ENCODE results near the gene ELMO1.

ELMO1 gene

DNA sequence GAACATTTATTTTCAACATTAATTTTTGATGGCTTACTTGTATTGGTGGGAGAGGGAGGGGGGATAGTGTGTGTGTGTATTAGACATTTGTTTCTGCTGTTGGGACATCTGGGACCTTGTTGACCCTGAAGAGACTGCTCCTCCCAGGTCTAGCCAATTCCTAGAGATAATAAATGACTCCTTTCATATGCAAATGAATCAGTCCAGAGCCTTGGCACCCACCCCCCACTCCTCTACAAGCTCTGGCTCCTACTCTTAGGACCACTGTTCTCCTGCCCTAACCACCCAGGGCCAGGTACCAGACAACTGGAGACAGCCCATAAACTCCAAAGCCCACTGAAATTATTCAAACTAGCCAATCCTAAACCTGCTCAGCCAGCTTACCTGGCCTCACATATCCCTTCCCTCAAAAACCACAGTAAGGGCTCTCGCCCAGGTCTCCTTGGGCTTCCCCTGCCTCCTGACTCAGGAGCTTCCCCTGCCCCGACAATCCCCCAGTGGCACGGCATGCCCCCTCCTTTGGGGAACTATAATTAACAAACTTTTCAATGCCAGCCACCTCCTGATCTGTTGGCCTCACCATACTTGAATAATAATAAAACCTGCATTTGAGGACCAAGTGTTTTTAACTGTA, 233.3 kb downstream of the ELMO1 start:
- no peaks in the 10 kb centered on the region for H3K27me3 ChIP-seq (ENCODE audit: insufficient read depth, low read depth, severe bottlenecking)
- no peaks in the 10 kb centered on the region for H3K9me3 ChIP-seq (ENCODE audit: severe bottlenecking)
- TF ChIP-seq, protein P1, sequence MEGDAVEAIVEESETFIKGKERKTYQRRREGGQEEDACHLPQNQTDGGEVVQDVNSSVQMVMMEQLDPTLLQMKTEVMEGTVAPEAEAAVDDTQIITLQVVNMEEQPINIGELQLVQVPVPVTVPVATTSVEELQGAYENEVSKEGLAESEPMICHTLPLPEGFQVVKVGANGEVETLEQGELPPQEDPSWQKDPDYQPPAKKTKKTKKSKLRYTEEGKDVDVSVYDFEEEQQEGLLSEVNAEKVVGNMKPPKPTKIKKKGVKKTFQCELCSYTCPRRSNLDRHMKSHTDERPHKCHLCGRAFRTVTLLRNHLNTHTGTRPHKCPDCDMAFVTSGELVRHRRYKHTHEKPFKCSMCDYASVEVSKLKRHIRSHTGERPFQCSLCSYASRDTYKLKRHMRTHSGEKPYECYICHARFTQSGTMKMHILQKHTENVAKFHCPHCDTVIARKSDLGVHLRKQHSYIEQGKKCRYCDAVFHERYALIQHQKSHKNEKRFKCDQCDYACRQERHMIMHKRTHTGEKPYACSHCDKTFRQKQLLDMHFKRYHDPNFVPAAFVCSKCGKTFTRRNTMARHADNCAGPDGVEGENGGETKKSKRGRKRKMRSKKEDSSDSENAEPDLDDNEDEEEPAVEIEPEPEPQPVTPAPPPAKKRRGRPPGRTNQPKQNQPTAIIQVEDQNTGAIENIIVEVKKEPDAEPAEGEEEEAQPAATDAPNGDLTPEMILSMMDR (IDR thresholded peaks at IDR 0.05; ENCODE audit: low read depth, low read length), result no peak
- no peaks in the 10 kb centered on the region for H3K36me3 ChIP-seq
- no peak overlapping the region for H3K4me3 ChIP-seq (ENCODE audit: low read depth, low read length)
- H3K27ac ChIP-seq, result no peak overlapping the region
- no peak for DNase-seq

DNA sequence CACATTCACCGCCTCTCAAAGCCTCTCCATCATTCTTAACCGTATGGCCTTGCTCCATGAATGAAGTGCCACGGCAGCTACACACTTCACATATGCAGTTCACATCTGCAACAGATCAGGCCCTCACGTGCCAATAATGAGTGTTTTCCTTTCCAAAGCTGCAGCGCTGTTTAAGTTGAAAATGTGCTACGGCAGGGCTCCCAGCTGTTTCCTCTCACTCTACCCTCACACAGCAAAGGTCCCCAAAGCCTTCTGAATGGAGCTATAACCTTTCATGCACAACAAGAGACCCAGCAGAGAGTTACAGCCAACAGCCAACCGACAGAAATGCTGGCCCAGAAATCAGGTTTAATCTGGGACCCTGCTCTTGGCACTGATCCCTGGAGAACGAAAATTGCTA, 236.1 kb downstream of the ELMO1 start:
- H3K4me3 ChIP-seq (ENCODE audit: low read depth, low read length), result no peak overlapping the region
- H3K36me3 ChIP-seq, result no peaks in the 10 kb centered on the region
- TF ChIP-seq, protein P1 (IDR thresholded peaks at IDR 0.05; ENCODE audit: low read depth, low read length), result no peak
- no peak overlapping the region for H3K27ac ChIP-seq
- no peaks in the 10 kb centered on the region for H3K27me3 ChIP-seq (ENCODE audit: insufficient read depth, low read depth, severe bottlenecking)
- H3K9me3 ChIP-seq (ENCODE audit: severe bottlenecking), result no peaks in the 10 kb centered on the region
- DNase-seq, result no peak

DNA sequence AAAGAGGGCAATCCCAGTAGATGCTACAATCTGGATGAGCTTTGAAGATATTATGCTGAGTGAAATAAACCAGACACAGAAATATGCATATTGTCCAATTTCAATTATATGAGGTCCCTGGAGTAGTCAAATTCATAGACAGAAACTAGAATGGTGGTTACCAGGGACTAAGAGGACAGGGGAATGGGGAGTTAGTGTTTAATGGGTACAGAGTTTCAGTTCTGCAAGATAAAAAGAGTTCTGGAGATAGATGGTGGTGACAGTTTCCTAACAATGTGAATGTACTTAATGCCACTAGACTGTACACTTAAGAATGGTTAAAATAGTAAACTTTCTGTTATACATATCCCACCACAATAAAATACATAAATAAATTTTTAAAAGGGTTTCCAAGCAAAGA, 236.6 kb downstream of the ELMO1 start:
- DNase-seq, result no peak
- TF ChIP-seq, protein P1 (IDR thresholded peaks at IDR 0.05; ENCODE audit: low read depth, low read length), result no peak
- Histone ChIP-seq H3K27me3 (ENCODE audit: insufficient read depth, low read depth, severe bottlenecking) (no peaks in the 10 kb centered on the region), H3K9me3 (ENCODE audit: severe bottlenecking) (no peaks in the 10 kb centered on the region), H3K36me3 (no peaks in the 10 kb centered on the region), H3K27ac (no peak overlapping the region), H3K4me3 (ENCODE audit: low read depth, low read length) (no peak overlapping the region)

DNA sequence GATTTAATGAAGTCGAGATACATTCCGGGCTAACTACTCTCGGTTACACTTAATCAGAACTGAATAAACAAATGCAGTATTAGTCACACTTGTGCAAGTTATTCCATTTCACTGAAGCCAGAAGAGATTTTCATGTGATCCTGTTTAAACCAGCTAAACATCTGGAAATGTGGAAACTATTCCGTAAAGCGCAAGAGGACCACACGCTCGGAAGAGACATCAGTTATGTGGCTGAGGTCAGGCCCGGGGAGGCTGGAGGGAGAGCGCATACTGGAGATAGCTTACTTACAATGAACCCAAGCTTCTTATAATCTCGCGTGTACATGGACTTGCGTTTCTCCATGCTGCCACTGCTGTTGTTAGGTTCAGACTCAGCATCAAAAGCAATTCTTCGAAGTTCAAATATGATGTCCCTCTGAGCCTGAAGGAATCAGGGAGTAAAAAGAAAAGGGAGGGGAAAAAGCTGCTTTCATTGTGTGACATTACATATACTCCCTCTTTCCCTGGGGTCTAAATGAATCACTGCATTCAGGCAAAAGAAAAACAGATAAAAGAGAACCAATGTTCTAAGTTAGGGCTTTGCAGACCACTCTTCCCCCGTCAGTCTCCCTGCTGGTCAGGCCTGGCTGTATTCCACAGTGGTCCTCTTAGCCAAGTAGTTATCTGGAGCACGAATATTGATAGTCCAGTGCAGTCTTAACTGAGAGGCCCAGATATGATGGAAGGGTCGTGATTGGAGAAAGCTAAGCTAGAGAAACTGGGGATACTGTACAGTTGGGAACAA, 237.4 kb downstream of the ELMO1 start:
- Histone ChIP-seq H3K27me3 (ENCODE audit: insufficient read depth, low read depth, severe bottlenecking) (no peaks in the 10 kb centered on the region), H3K9me3 (ENCODE audit: severe bottlenecking) (no peaks in the 10 kb centered on the region), H3K4me3 (ENCODE audit: low read depth, low read length) (no peak overlapping the region), H3K27ac (no peak overlapping the region), H3K36me3 (no peaks in the 10 kb centered on the region)
- TF ChIP-seq, protein P1 (IDR thresholded peaks at IDR 0.05; ENCODE audit: low read depth, low read length), result no peak
- no peak for DNase-seq

DNA sequence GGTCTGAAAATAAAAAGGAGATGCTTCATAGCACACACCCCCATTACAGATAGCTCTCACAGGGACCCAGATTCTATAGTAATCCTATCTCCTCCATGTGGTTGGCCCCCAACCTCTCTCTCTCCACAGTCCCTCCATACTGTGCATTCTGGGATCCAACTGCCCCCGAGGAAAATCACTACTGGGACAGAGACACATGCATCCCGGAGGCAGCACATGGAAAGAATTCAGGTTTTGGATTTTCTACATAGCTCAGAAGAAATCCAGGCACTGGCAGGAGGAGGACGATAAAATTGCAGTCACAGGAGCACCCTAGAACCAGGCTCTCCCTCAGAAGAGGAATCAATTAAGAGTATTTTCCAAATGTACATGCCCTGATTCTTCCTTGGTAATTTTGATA, 239.5 kb downstream of the ELMO1 start:
- no peak overlapping the region for H3K27ac ChIP-seq
- no peaks in the 10 kb centered on the region for H3K27me3 ChIP-seq (ENCODE audit: insufficient read depth, low read depth, severe bottlenecking)
- no peak overlapping the region for H3K4me3 ChIP-seq (ENCODE audit: low read depth, low read length)
- TF ChIP-seq, protein P1 (IDR thresholded peaks at IDR 0.05; ENCODE audit: low read depth, low read length), result no peak
- DNase-seq, result no peak
- no peaks in the 10 kb centered on the region for H3K36me3 ChIP-seq
- H3K9me3 ChIP-seq (ENCODE audit: severe bottlenecking), result no peaks in the 10 kb centered on the region

Measured in WERI-Rb-1 (cell line).